HepG2 (cell line): ENCODE measurements around the gene BOD1L1. TPM values are rescaled to one million over a fixed set of nuclear protein-coding genes. Genes with fewer than 3 reads are reported as not detected.

ENCODE experiments used
- ATAC-seq: fragments of 200-7000 bp; cut with Tn5 transposase; 3 replicates; pipeline ENCODE4 v1.9.1; 2020; ENCODE audit warnings: mild to moderate bottlenecking, moderate library complexity
- BruUV-seq: library from RNA; stranded (reverse); fragments of 400-500 nt; replicated peaks from 2 replicates; lab custom pipeline; 2021; lab: Mats Ljungman, UMichigan
- CTCF ChIA-PET: fragments of 300-600 bp; formaldehyde crosslinking; extraction: SDS; loops from one replicate; lab custom pipeline; 2021; ENCODE audit warnings: low total read pairs, inconsistent platforms, low intra/inter-chr PET ratio; lab: Yijun Ruan, JAX
- POLR2A ChIA-PET: fragments of 350-600 bp; sonication (Branson Sonifier 250); formaldehyde crosslinking; loops from one replicate; lab custom pipeline; 2020; ENCODE audit warnings: antibody characterized with exemption, inconsistent platforms; lab: Yijun Ruan, JAX
- DNase-seq: peaks from one replicate; pipeline ENCODE4 v3.0.0-alpha.2; 2015; ENCODE audit warnings: low spot score
- FAIRE-seq: peaks from 3 replicates; lab custom pipeline; 2011; peaks lifted over from hg19 to GRCh38; lab: Jason Lieb, UNC
- H2AFZ ChIP-seq: one replicate; pipeline ENCODE4 v1.6.1; 2011; ENCODE audit warnings: low read length, inconsistent platforms
- H3K27ac ChIP-seq: fragments of 300-600 bp; 3 replicates; pipeline ENCODE4 v1.8.0; 2011; ENCODE audit warnings: mixed run types, mild to moderate bottlenecking, mixed read lengths, low read length, inconsistent platforms; ENCODE audit not compliant: insufficient read depth; ENCODE audit errors: extremely low read length
- H3K27me3 ChIP-seq, 2 experiments: fragments of 200-600 bp in 1 of 2; 2 replicates in 1 of 2; 3 replicates in 1 of 2; pipeline versions ENCODE4 v1.6.0 to v1.8.0; 2011; ENCODE audit warnings: low read length in 2 of 2, mild to moderate bottlenecking in 2 of 2, moderate library complexity in 2 of 2, inconsistent platforms in 1 of 2; ENCODE audit not compliant: insufficient read depth in 2 of 2, control insufficient read depth in 1 of 2
- H3K36me3 ChIP-seq, 2 experiments: fragments of 200-600 bp in 1 of 2; replicated peaks in 1 of 2; 2 replicates in 1 of 2; 3 replicates in 1 of 2; pipeline versions ENCODE4 v1.5.1 to v1.8.0; 2011; ENCODE audit warnings: low read length in 2 of 2, inconsistent platforms in 1 of 2; ENCODE audit not compliant: insufficient read depth in 2 of 2, control insufficient read depth in 1 of 2
- H3K4me1 ChIP-seq: 2 replicates; pipeline ENCODE4 v1.5.1; 2012; ENCODE audit warnings: low read length, inconsistent platforms; ENCODE audit not compliant: insufficient read depth
- H3K4me2 ChIP-seq: 2 replicates; pipeline ENCODE4 v1.6.0; 2011; ENCODE audit warnings: low read depth, low read length, inconsistent platforms
- H3K4me3 ChIP-seq, 3 experiments: fragments of 200-600 bp in 1 of 3; sonication (generic), shearing (Covaris generic) in 1 of 3; replicated peaks in 1 of 3; 2 replicates each; pipeline ENCODE4 v1.5.1; 2011 to 2016; ENCODE audit warnings: low read length in 3 of 3, inconsistent platforms in 2 of 3, low read depth in 2 of 3, mild to moderate bottlenecking in 2 of 3, control low read depth in 1 of 3, mixed read lengths in 1 of 3; ENCODE audit not compliant: insufficient read depth in 1 of 3
- H3K79me2 ChIP-seq: one replicate; pipeline ENCODE4 v1.6.1; 2011; ENCODE audit warnings: low read length, inconsistent platforms; ENCODE audit not compliant: insufficient read depth
- H3K9ac ChIP-seq: 2 replicates; pipeline ENCODE4 v1.6.0; 2011; ENCODE audit warnings: mild to moderate bottlenecking, low read depth, low read length, inconsistent platforms; ENCODE audit not compliant: insufficient read depth
- H3K9me3 ChIP-seq: 2 replicates; pipeline ENCODE4 v1.5.1; 2012; ENCODE audit warnings: mild to moderate bottlenecking, low read length
- H4K20me1 ChIP-seq: 2 replicates; pipeline ENCODE4 v1.6.0; 2011; ENCODE audit warnings: inconsistent platforms, mild to moderate bottlenecking, low read length, moderate library complexity; ENCODE audit not compliant: insufficient read depth
- BATF2 ChIP-seq: sonication (generic); formaldehyde crosslinking; IDR thresholded peaks from 2 replicates; pipeline ENCODE4 v1.8.0; 2022; ENCODE audit warnings: mild to moderate bottlenecking, missing genetic modification reagents, moderate library complexity
- BRD4 ChIP-seq: sonication (generic); formaldehyde crosslinking; IDR thresholded peaks from 2 replicates; pipeline ENCODE4 v1.4.0; 2020; ENCODE audit warnings: missing genetic modification reagents
- DBP ChIP-seq: sonication (generic); formaldehyde crosslinking; IDR thresholded peaks from 2 replicates; pipeline ENCODE4 v1.4.0; 2020; ENCODE audit warnings: missing genetic modification reagents; ENCODE audit errors: not compliant biosample characterization
- FOXA3 ChIP-seq: IDR thresholded peaks from 2 replicates; pipeline ENCODE4 v1.6.1; 2016; ENCODE audit warnings: missing genetic modification reagents, missing compliant biosample characterization
- GATA4 ChIP-seq: sonication (generic); IDR thresholded peaks from 2 replicates; pipeline ENCODE4 v1.6.1; 2016; ENCODE audit warnings: antibody characterized with exemption, low read depth, borderline replicate concordance
- GATAD2A ChIP-seq: IDR thresholded peaks from 2 replicates; pipeline ENCODE4 v1.6.1; 2016
- GTF2F1 ChIP-seq: fragments of 150-350 bp; IDR thresholded peaks from 2 replicates; pipeline ENCODE4 v1.6.1; 2014; ENCODE audit warnings: low read length
- HBP1 ChIP-seq: IDR thresholded peaks from 2 replicates; pipeline ENCODE4 v1.6.1; 2016; ENCODE audit warnings: low read depth, control low read depth
- HMGA1 ChIP-seq: sonication (generic); formaldehyde crosslinking; conservative IDR thresholded peaks from 2 replicates; pipeline ENCODE4 v1.4.0; 2020; ENCODE audit warnings: missing genetic modification reagents
- ZKSCAN1 ChIP-seq: fragments of 150-350 bp; IDR thresholded peaks from 2 replicates; pipeline ENCODE4 v1.6.1; 2014; ENCODE audit warnings: low read length
- ZNF33B ChIP-seq: sonication (generic); formaldehyde crosslinking; IDR thresholded peaks from 2 replicates; pipeline ENCODE4 v1.5.1; 2020; ENCODE audit warnings: mild to moderate bottlenecking, missing genetic modification reagents
- ZNF563 ChIP-seq: sonication (generic); formaldehyde crosslinking; IDR thresholded peaks from 2 replicates; pipeline ENCODE4 v1.8.0; 2022; ENCODE audit warnings: mild to moderate bottlenecking, moderate library complexity, missing genetic modification reagents
- ZNF678 ChIP-seq: sonication (generic); formaldehyde crosslinking; IDR thresholded peaks from 2 replicates; pipeline ENCODE4 v1.4.0; 2020; ENCODE audit warnings: mild to moderate bottlenecking, missing genetic modification reagents
- WGBS: methylation state at CpG from one replicate; pipeline ENCODE4 v1.1.6; 2017; ENCODE audit warnings: low lambda C conversion rate; 5-methylcytosine and 5-hydroxymethylcytosine counted together
- in situ Hi-C: cut with HindIII; loops from 2 replicates; pipeline ENCODE4 v1.10.0; 2017; ENCODE audit warnings: low pct_unique_long_range_greater_than_20kb; ENCODE audit not compliant: extremely low pct_ligation_motif_present
- intact Hi-C: fragments of 100-400 bp; cut with micrococcal nuclease; formaldehyde crosslinking; loops from one replicate; pipeline ENCODE4 v1.10.0; 2022; ENCODE audit not compliant: unreplicated experiment
- polyA plus RNA-seq, 8 experiments: library from polyadenylated mRNA; depleted of rRNA in 3 of 8; stranded (reverse) in 7 of 8; unstranded in 1 of 8; fragments of >200 nt; fragmentation: Illumina TruSeq in 4 of 8; extraction: Trizol in 4 of 8; gene quantifications; 2 replicates each; pipeline versions ENCODE4 v1.2.1 to v1.2.3, GENCODE V29; 2011 to 2016; ENCODE audit warnings: low read depth in 4 of 8, missing spikeins in 1 of 8, mixed read lengths in 1 of 8; ENCODE audit not compliant: insufficient read depth in 1 of 8
- total RNA-seq, 5 experiments: library from RNA; depleted of rRNA; stranded (reverse); fragments of >200 nt; fragmentation: Illumina TruSeq; extraction: Trizol; gene quantifications; 2 replicates each; pipeline ENCODE4 v1.2.3, GENCODE V29; 2016; ENCODE audit warnings: low read depth in 1 of 5

Gene BOD1L1
- total and polyA plus RNA-seq, 2 of the 13 experiments (the other 11 are each of a cell fraction or from before 2014, with no cell fraction given) = 11.7 to 17.9 TPM

GRCh38 chr4:13537832-13538177 is 89.7 kb downstream of the BOD1L1 start:
- H3K9ac ChIP-seq = no peak overlapping the region
- intact Hi-C loops (no loop called here), in situ Hi-C loops (no loop called here)
- no peaks in the 10 kb centered on the region for H3K79me2 ChIP-seq
- 5% methylated on average over 4 of the region's 10 CpGs for WGBS
- 0 out of 2 replicates have a peak, but pooled peaks cover 2% of the 10 kb centered on the region for H4K20me1 ChIP-seq
- ATAC-seq = no peak
- no peak overlapping the region for H3K4me3 ChIP-seq
- no peak overlapping the region for H2AFZ ChIP-seq
- DNase-seq = no peak
- peaks cover 38% of the 10 kb centered on the region for H3K4me1 ChIP-seq
- TF ChIP-seq ZNF678 (CRISPR knock-in tag) (no peak), BRD4 (CRISPR knock-in tag) (no peak), BATF2 (no peak), DBP (no peak), GTF2F1 (no peak), GATAD2A (no peak), ZKSCAN1 (no peak), GATA4 (no peak), ZNF33B (CRISPR knock-in tag) (no peak), FOXA3 (CRISPR knock-in tag) (no peak), ZNF563 (CRISPR knock-in tag) (no peak), HBP1 (CRISPR knock-in tag) (no peak), HMGA1 (no peak)
- FAIRE-seq = no peak
- CTCF ChIA-PET = no interaction called here
- no peak overlapping the region for H3K4me2 ChIP-seq
- no TSS peak for BruUV-seq
- H3K27me3 ChIP-seq = peaks cover 13 to 86% of the 10 kb centered on the region in 2 experiments; a peak in 4 of 5 replicates
- H3K9me3 ChIP-seq = no peaks in the 10 kb centered on the region
- H3K36me3 ChIP-seq = no peaks in the 10 kb centered on the region
- no peak overlapping the region for H3K27ac ChIP-seq
- POLR2A ChIA-PET = no interaction called here
